ENCODE results near the gene SOX8. TPM values are rescaled to one million over a fixed set of nuclear protein-coding genes. Genes with fewer than 3 reads are reported as not detected.
"Not testable (repeated sequence)": the region's sequence is repeated elsewhere in the genome, so short reads cannot be mapped to it uniquely, and the experiment has no call there.

SOX8 gene
- total RNA-seq, 6 experiments from 2014 or later = 0.05 to 0.07 TPM; not detected in 4

DNA sequence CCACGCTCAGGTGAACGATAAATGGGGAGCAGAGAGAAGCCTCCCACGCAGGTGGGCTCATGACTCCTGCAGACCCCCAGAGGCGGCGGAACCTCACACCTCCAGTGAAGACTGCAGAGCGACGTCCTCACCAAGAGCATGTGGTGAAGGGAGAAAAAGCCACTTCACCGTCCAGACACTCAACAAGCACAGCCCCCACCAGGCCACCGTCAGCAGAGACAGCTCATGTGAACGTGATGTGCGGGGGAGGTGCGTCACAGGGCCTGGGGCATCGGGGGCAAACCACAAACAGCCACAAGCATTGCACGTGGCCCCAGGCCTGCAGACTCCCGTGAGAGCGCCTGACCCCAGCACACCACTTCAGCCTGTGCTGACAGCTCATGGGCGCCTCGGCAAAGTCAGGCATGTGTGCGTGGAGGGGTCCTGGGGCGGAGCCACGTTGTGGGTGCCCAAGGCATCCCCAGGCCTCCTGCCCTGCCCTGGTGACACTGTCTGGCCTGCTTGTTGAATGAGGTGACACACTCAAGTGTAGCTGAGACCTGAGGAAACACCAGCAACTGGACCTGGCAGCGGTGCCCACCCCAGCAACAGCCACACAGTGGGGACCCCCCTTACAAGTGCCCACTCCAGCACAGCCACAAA lies 29.8 kb upstream of the SOX8 start:
- DNase-seq = no peak
- Mint-ChIP-seq H3K4me3 (no peak overlapping the region), H3K36me3 (ENCODE audit: low read depth) (peaks cover 23% of the 10 kb centered on the region), H3K4me1 (ENCODE audit: low read depth) (no peaks in the 10 kb centered on the region), H3K27me3 (ENCODE audit: insufficient read depth) (peaks cover 2% of the 10 kb centered on the region; the same call in 1 of the 2 replicates), H3K9me3 (no peaks in the 10 kb centered on the region), H3K27ac (no peak overlapping the region)
- TF ChIP-seq, protein P1, sequence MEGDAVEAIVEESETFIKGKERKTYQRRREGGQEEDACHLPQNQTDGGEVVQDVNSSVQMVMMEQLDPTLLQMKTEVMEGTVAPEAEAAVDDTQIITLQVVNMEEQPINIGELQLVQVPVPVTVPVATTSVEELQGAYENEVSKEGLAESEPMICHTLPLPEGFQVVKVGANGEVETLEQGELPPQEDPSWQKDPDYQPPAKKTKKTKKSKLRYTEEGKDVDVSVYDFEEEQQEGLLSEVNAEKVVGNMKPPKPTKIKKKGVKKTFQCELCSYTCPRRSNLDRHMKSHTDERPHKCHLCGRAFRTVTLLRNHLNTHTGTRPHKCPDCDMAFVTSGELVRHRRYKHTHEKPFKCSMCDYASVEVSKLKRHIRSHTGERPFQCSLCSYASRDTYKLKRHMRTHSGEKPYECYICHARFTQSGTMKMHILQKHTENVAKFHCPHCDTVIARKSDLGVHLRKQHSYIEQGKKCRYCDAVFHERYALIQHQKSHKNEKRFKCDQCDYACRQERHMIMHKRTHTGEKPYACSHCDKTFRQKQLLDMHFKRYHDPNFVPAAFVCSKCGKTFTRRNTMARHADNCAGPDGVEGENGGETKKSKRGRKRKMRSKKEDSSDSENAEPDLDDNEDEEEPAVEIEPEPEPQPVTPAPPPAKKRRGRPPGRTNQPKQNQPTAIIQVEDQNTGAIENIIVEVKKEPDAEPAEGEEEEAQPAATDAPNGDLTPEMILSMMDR (IDR thresholded peaks at IDR 0.05) = no peak

DNA sequence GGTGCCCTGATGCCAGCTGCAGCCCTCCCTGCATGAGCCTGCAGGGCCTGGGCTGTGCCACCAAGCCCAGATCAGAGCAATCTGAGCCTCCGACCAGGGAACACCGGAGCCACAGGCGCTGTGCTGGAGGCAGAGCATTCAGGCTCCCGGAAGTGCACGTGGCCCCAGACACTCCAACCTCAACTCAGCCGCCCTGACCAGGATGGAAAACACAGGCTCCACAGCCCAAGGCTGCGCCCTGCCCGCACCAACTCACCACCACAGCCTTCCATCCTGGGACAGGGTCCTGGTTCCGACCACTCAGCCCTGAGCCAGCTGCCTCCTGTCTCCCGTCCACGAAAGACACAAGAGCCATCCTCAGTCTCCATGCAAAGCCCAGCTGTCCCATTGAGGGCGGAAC lies 29.2 kb upstream of the SOX8 start:
- H3K36me3 Mint-ChIP-seq (ENCODE audit: low read depth) = peaks cover 25% of the 10 kb centered on the region
- no peak overlapping the region; the same call in 1 of the 2 replicates for H3K27ac Mint-ChIP-seq
- H3K9me3 Mint-ChIP-seq = peaks cover 4% of the 10 kb centered on the region; the same call in 1 of the 2 replicates
- H3K4me3 Mint-ChIP-seq = no peak overlapping the region
- no peak for DNase-seq
- H3K27me3 Mint-ChIP-seq (ENCODE audit: insufficient read depth) = peaks cover 2% of the 10 kb centered on the region; the same call in 1 of the 2 replicates
- H3K4me1 Mint-ChIP-seq (ENCODE audit: low read depth) = no peaks in the 10 kb centered on the region
- TF ChIP-seq, protein P1 (IDR thresholded peaks at IDR 0.05) = no peak

DNA sequence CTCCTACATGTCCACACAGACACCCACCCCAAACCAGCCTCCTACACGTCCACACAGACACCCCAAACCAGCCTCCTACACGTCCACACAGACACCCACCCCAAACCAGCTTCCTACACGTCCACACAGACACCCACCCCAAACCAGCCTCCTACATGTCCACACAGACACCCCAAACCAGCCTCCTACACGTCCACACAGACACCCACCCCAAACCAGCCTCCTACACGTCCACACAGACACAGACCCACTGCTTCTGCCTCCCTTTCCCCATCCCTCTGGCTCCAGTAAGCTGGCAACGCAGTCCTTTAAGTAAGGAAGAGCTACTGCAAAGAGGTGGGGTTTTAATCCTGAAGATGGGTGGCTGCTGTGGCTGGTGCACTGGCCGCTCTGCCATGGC lies 27.8 kb upstream of the SOX8 start:
- H3K36me3 Mint-ChIP-seq (ENCODE audit: low read depth) = peaks cover 23% of the 10 kb centered on the region
- not testable (repeated sequence) for H3K4me3 Mint-ChIP-seq; DNase-seq; H3K27me3 Mint-ChIP-seq (ENCODE audit: insufficient read depth); H3K27ac Mint-ChIP-seq; H3K9me3 Mint-ChIP-seq; H3K4me1 Mint-ChIP-seq (ENCODE audit: low read depth)

DNA sequence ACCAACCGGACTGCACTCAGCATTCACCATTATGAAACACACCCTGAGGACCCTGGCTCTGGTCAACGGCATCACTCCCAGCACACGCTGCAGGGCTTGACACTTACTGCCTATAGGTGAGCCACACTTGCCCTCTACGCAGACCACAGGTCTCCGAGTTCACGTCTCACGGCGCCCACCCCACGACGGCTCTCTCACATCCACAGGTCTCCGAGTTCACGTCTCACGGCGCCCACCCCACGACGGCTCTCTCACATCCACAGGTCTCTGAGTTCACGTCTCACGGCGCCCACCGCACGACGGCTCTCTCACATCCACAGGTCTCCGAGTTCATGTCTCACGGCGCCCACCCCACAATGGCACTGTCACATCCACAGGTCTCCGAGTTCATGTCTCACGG lies 25.8 kb upstream of the SOX8 start:
- H3K27ac Mint-ChIP-seq; H3K4me1 Mint-ChIP-seq (ENCODE audit: low read depth); H3K27me3 Mint-ChIP-seq (ENCODE audit: insufficient read depth); H3K4me3 Mint-ChIP-seq; DNase-seq: not testable (repeated sequence)
- Mint-ChIP-seq H3K36me3 (ENCODE audit: low read depth) (peaks cover 27% of the 10 kb centered on the region), H3K9me3 (peaks cover 11% of the 10 kb centered on the region)

DNA sequence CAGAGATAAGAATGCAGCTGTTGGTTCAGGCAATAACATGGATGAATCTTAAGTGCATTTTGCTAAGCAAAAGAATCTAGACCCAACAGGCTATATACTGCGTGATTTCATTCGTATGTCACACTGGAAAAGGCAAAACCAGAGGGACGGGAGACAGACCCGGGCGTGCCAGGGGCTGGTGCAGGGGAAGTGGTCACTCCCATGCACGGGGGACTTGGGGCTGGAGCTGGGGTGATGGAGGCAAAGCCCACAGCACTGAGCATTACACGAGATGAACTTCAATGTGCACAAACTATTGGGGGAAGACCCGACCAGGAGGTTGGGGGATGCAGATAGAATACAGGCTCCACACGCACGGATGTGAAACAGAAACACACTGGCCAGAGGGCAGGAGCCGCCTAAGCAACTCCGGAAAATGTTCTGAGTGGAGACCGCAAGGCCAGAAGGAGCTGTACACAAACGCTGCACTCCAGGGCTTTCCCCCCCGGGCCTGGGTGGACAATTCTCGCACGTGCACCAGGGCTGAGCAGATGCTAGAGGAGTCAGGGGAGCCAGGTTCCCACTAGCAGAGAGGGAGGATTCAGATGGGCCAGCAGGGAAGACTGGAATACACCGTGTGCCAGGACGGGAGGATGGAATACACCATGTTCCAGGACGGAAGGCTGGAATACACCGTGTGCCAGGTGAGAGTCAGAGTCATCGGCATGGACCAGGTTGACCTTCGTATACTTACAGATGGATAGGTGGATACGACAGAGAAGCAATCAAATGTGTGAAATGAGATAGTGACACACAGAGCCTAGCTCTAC lies 22.1 kb upstream of the SOX8 start:
- H3K4me1 Mint-ChIP-seq (ENCODE audit: low read depth) = peaks cover 12% of the 10 kb centered on the region
- H3K27ac Mint-ChIP-seq = no peak overlapping the region
- no peak for DNase-seq
- H3K27me3 Mint-ChIP-seq (ENCODE audit: insufficient read depth) = peaks cover 1% of the 10 kb centered on the region; the same call in 1 of the 2 replicates
- peaks cover 14% of the 10 kb centered on the region for H3K36me3 Mint-ChIP-seq (ENCODE audit: low read depth)
- peaks cover 11% of the 10 kb centered on the region for H3K9me3 Mint-ChIP-seq
- TF ChIP-seq, protein P1 (IDR thresholded peaks at IDR 0.05) = no peak
- no peak overlapping the region for H3K4me3 Mint-ChIP-seq

DNA sequence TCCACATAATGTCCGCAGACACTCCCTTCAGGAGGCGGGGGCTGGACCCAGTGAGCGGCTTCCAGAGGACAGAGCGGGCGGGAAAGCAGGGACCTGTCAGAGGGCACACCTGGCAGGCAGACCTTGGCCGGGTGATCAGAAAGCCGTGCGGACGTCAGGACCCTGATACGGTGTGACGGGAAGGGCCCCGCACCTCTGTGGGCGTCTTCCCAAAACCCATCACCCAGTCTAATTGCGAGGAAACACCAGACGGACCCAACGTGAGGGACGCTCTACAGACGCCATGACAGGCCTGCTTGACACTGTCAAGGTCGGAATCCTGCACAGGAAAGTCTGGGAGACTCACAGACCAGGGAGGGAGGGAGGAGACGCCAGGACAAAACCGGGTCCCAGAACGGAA lies 19.2 kb upstream of the SOX8 start:
- H3K4me1 Mint-ChIP-seq (ENCODE audit: low read depth) = peaks cover 23% of the 10 kb centered on the region
- H3K27me3 Mint-ChIP-seq (ENCODE audit: insufficient read depth) = no peaks in the 10 kb centered on the region; the same call in none of the 2 replicates
- TF ChIP-seq, protein P1 (IDR thresholded peaks at IDR 0.05) = no peak
- H3K36me3 Mint-ChIP-seq (ENCODE audit: low read depth) = peaks cover 34% of the 10 kb centered on the region
- peaks cover 30% of the 10 kb centered on the region for H3K9me3 Mint-ChIP-seq
- no peak overlapping the region for H3K27ac Mint-ChIP-seq
- no peak overlapping the region for H3K4me3 Mint-ChIP-seq
- no peak for DNase-seq

Data from HFFc6 (cell line).